ENCODE results near the gene CFAP61.

Gene CFAP61

DNA sequence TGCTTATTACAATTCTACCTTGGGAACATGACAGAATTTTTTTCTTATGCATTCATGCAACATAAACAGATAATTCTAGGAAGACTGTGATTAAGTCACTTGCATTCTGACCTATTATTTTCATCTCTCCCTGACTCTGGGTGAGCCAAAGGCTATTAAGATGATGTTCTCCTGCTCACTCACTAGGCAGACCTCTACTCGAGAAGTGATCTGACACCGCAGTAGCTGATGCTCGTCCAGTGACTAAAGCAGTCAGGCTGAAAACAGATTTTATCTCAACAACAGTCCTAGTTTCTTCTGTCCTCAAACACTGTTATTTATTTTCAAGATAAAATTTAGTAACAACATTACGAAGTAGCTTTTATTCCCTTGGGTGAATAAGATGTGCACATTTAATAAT, 17.8 kb upstream of the CFAP61 start:
- no peak for DNase-seq

DNA sequence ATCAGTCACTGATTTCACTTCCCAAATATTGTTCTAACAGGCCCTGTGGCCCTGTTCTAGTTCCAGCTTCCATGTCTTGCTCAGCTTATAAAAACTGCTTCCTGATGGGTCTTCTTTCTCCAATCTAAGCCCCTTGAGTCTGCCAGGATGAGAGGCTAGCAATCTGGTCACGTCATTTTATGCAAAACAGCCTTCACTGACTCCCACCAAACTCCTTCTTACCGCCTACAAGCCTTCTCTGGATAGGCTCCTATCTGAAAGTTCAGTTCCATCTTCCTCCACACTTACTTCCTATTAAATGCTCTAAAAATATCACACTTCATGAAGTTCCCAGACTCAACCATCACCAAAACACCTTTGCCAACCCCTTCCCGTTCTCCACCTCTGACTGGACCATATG, 15.6 kb upstream of the CFAP61 start:
- DNase-seq = no peak

DNA sequence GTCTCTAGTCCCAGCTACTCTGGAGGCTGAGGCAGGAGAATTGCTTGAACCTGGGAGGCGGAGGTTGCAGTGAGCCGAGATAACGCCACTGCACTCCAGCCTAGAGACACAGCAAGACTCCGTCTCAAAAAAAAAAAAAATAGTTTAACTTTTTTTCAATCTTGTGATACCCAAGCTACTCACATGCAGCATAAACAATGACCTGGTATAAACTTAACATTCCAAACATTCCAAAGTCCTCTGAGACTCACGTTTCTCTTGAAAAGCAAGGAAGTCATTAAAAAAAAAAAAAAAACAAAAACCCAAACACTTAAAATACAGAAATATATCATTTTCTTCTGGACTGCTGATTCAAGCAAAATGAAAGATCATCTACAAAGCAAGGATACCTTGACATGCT, 14.4 kb upstream of the CFAP61 start:
- DNase-seq = no peak

DNA sequence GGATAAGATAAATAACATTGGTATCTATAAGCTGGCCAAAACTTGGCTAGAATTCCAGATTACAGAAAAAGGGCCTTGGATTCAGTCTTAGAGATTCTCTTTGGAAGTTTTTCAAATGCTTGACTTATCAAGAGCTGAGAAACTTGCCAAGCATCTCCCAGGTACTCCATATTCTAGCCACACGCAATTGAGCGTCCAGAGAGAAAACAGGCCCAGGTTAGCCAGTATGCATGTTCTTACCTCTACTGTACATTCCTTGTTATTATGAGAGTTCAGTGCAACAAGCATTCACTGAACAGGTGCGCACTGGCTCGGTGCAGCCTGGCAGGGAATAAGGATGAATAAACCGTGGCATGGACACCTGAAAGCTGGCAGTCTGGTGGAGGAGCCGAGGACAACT, 13.7 kb upstream of the CFAP61 start:
- no peak for DNase-seq

DNA sequence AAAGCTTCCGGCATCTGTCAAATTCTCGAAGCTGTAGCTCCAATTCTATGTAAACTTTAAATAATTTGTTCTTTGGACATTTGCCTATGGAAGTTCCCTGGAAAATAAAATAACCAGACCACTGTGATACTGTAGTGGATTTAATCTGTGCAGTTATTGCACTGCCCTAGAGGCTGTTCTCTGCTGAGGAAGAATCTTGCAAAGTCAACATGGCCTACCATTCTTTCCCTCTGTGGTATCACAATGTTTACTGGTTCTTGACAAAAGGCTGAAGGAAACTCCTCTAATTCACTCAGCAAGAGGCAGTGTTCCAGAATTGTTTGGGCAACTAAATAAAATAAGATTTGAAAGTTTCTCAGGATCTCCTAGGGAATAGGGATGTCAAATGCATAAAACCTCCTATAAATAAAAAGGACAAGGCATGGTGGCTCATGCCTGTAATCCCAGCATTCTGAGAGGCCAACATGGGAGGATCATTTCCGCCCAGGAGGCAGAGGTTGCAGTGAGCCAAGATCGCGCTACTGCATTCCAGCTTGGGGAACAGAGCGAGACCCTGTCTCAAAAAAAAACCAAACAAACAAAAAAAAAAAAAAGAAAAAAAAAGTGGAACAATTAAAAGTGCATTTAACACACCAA, 12.5 kb upstream of the CFAP61 start:
- no peak for DNase-seq

DNA sequence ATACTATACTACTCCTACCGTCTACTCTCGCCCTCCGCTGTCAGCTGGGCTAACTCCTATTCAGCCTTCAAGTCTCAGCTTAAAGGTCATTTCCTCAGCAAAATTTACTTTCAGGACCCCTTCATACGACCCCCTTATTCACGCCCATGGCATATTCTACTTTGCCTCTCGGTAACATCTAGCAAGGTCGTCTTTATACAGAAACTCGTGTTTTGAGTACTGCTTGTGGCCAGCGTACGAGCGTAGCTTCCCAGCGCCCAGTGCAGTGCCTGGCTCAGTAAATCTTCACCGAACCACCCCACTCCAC, 612 bp upstream of the CFAP61 start:
- no peak for DNase-seq

DNA sequence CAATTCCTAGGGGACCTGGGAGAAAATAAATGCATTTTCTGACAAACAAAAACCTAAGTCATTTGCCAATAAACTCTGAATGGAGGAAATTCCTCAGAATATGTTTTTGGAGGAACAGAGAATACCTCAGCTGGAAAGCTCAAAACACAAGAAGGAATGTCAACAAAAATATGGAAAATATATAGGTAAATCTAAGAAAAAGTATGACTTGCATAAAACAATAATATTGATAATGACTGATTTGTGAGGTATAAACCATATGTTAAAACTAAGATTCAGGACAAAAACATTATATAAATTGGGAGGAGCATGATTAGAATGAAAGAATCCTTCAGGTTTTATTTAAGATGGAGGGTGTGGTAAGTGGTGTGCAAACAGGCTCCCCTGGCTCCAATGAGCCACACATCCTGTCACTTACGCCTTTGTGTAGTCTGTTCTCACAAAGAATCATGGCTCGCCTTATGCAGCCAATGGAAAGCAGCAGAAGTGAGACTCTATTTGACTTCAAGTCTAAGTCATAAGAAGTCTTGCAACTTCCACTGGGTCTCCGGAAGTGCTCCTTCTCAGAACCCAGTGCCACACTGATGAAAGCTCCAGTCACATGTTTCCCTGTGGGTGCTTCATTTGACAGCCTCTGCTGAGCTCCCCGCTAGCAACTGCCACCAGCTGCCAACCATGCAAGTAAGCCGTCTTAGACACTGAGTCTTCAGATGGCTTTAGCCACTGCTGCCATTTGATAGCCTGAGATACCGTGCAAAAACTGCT, 8.1 kb downstream of the CFAP61 start:
- no peak for DNase-seq

DNA sequence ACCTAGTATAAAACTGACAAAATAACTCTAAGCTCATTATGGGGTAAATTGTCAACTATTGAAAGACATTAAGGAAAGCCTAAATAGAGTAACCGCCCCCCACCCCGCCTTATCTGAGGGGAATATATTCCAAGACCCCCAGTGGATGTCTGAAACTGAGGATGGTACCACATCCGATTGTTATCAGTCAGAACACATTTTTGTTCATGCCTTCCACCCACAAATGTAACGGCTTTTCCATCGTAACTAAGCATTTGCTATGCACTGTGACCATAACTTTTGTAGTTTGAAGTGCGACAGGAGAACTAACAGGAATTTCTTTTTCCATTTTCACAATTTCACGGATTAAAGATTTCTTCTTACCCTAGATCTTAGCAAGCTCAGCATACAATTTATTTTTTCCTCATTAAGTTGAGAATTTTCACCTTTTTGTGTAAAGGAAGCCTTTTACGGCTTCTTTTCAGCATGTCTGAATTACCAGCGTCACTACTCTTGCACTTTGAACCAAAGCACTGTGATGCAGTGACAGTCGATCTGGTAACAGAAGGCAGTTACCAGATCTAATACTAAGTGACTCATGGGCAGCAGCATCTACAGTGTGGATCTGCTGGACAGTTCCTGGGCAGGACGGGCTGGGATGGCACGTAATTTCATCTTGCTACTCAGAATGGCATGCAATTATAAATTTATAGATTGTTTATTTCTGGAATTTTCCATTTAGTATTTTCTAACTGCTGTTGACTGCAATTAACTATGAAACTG, 11.8 kb downstream of the CFAP61 start:
- DNase-seq = no peak

DNA sequence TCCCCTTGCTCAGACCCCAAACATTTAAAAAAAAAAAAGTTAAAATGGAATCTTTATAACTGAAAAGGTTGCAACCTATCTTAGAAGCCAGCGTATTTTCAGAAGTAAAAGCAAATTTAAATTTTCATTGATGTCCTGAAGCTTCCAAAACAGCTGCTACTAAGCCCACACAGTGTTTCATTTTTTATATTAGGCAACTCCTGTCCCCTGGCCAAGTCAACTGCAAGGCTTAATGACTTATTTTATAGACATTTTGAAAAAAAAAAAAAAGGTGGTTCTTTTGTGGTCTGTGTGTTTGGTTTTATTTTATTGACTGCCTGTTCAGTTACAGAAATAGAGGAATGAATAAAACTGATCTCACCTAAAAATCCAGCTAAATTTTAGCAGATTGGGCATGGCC, 13.0 kb downstream of the CFAP61 start:
- DNase-seq = no peak

DNA sequence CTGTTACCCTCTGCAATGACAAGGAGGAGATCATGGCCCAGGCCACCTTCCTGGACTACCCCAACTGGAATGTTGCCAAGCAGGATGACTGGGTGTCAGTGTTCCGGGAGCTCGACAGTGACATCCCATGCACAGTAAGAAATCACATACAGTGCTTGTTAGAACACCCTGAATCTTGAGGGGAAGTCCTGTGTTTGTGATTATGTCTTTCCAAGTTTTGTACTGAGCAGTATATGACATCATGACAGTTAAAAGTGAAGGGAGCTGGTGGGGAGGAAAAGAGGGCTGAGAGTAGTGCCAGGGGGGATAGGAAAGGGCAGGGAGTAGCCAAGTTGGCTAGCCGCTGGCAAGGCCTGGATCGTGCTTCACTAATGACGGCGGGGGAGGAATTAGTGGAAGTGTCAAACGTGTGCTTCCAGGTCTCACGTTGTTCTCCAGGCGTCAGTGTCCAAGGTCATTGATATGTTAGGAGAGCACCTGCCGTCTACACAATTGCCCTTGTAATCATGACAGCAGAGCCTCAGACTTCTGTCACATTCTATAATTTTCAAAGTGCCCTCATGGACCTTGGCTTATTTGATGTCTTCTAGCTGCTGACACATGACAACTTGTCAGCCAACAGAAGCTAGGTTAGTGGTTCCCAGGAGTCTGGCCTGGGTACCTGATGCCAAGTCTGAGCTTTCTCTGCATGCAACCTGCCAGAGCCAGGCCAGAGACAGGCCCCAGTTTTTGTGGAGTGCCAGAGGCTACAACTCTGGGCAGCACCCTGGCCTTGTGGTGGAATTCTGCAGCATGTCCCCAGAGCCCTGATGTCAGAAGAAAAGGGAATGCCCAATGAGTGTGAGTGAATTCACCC, 18.8 kb downstream of the CFAP61 start:
- no peak for DNase-seq

DNA sequence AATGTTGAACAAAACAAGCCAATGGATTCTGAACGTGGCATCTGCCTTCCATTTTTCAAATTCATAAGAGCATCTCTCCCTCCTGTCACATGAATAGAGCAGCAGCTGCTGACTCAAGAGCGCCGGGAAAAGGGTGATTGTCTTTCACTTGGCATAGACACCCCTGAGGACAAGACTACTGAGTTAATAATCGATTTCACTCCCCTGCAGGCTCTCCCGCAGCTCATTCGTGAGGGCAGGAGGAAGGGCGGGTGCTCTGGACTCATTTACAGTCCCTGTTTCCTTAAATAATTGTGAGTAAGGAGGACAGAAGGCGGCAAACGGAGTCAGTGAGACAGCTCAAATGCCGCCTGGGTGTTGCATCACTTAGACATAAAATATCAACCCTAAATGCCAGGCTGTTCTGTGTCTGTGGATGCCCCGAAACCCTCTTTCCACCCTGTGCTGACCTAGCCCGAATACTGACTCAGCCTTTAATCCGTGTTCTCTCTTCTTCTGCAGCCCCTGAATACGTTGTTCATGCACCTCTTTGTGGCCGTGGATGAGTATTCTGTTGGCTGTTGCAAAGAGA, 21.6 kb downstream of the CFAP61 start:
- no peak for DNase-seq

DNA sequence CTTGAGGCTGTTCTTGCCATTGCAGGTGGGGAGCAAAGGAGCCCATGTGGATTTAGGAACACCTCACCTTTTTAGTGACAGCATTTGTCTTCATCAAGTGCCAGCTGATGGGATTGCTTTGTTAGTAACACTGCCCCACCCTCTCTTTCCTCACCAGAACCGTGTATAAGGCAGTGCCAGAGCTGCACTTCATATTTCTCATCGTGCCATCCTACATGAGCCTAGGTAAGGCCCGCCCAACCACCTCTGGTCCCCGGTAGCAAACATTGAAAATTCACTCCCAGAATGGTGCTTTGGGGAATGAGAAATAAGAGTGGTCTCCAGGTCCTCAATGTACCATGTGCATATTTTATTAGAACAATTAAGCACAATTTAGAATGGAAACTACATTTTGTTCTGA, 22.7 kb downstream of the CFAP61 start:
- no peak for DNase-seq

DNA sequence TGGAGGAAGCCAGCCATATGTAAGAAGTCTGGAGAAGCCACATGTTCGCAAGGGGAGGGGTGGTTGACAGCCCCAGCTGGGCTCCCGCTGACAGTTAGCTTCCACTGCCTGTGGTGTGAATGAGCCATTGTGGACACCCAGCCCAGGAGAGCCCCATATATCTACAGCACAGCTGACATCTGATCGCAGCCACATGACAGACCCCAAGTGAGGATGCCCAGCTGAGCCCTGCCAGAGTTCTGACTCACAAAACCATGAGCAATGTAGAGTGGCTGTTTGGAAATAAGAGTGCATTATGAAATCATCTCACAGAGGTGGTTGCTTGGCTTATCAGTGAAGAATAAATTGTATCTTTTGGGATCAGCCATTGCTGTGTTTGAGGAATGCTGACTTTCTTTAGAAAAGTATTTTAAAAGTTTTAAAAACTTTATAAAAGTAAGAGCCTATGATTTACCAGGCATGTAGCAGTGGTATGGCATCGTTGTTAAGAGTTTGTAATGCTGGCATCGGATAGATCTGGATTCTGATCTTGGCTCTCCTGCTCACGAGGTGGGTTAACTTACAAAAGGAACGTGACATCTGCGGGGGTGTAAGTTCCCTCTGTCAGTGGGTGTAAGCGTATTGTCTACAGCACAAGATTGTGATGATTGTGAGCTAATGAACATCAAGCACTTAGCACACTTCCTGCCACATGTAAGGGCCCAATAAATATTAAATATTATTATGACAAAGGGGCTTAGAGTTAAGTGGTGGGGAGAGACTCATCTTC, 24.1 kb downstream of the CFAP61 start:
- DNase-seq = no peak

DNA sequence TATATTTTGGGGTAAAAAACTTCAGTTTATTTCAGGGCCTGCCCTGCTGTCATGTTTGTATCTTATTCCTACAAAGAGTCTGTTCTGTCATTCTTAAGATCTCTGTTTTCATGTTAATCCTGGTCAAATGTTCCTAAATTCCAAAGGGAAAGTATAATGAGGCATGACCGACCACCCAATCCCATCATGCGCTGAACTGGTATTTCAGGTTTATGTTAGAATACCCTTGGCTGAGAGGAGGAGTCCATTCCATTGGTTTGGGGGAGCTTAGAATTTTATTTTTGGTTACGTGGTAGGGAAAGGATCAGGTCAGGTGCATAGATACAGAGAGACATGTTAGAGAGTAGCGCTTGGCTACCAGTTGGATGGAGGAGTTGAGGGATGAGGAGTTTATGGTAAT, 25.7 kb downstream of the CFAP61 start:
- no peak for DNase-seq

DNA sequence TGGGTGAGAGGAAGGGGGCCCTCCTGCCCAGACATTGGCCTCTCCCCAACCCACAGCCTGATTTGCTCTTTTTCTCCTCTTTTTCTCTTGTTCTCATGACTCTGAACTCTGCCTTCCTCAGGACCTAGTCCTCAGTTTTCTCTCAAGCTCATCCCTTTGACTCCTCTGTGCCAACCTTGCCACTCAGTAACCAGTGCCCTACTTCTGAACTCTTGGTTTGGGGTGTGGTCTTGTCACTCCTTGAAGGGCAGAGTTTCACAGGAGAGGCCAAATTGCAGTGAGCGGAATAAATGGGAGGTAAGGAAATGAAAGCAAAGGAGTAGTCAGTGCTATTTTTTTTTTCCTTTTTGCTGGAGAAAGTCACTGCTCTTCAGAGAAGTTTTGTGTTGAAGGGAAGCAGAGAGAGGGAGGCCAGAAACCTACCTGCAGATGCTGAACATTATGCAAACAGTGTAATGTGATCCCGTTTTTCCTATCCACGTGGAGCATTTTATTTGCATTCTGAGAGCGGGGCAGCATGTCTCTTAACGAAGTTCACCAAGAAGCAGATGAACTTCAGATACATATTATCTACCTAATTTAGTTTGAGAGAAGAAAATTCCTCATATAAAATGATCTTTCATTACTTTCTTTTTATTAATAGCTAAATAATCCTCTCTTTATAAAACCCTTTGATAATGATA, 26.9 kb downstream of the CFAP61 start:
- no peak for DNase-seq

DNA sequence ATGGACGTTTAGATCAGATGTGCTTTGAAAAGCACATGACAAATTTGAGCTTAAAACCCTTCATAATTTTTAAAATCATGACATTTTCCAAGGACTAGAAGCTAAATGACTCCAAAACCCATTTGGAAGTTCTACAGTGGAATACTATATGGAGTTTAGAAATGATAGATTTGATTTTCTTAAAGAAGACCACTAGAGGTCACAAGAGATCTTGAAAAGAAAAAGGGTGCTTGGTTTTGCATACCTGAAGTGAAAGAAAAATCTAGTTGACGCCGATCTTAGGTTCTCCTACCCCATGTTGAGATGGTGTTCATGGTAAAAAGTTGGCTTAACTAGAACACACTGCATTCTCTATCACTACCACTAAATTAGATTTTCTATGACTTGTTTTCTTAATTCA, 31.5 kb downstream of the CFAP61 start:
- DNase-seq = no peak

DNA sequence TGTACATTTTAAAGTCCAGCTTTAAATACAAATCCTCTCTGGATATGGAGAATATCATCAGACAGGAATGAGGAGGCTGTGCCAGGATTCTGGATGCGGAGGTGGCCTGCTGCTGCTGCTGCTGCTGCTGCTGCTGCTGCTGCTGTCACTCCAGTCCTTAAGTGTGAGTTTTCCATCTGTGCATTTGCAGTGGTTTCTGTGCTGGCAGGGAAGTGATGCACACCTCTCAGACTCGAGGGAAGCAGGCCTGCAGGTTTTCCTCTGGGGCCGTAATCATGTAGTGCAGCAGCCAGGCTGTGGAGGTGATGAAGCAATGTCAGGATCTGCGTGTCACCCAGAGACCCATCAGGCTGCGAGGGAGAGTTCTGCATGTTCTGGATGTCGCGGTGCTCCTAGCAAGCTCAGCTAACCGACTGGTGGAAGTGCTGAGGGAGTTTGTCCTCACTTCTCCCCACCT, 32.0 kb downstream of the CFAP61 start:
- no peak for DNase-seq

DNA sequence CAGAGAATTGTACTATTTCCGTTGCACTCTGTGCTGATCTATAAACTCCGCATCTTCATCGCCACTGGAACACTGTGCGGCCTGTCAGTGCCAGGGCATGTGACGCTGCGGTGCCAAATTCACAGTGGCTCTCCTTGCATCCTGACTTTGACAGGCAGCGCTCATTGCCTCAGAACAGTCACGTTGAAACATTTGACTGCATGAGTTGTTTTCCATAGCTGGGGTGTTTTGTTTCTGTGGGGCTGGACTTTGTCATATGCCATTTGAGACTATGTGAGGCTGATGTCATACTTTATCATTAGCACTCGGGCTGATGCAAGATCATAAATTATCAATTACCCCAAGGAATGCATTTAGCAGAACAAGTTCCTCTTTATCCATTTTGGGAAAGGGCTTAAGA, 32.7 kb downstream of the CFAP61 start:
- DNase-seq = no peak

DNA sequence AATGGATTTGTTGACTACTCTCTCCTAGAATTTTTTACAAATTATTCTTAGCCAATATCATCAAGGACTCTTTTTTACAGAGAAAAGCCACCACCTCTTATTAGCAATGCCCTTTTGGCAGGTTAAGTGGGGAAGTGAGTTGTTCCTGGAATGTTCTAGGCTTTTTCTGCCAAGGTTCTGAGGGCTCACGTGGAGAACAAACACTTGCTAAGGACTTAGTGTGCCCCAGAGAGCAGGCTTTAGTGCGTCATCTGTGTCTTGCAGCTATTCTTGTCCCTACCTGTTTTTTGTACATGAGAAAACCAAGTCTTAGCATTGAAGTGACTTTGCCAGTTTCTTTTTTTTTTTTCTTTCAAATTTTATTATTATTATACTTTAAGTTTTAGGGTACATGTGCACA, 33.5 kb downstream of the CFAP61 start:
- no peak for DNase-seq

DNA sequence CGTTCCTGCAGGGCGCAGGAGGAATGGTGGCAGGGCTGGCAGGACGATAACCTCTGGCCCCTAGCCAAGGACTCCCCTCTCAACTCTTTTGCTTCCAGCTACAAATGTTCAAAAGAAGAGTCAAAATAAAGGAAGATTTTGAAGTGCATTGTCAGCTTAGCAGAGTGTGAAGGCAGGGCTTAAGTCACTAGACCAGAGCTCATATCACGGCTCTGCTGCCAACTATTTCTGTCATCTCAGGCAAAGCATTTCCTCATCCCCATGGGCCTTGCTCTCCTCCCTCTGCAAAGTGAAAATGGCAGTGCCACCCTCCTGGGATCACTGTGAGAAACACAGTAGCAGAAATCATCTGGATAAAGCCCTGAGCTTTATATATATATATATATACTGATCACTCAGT, 36.7 kb downstream of the CFAP61 start:
- no peak for DNase-seq

DNA sequence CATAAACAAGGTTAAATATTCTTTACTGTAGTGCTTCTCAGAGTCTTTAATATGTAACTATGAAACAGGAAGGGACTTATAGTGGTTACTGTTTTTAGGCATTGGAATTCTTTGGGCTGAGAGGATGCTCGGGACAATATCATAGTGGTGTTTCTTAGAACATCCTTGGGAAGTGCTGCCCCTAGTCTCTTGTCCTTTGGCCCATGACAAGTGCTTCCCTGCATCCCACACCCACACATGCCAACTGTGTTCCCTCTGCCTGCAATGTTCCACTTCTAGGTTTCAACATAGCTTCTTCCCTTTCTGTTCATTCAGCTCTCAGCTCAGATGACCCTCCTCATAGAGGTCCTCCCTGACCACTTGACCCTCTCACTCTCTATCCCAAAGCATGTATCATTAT, 37.6 kb downstream of the CFAP61 start:
- no peak for DNase-seq

DNA sequence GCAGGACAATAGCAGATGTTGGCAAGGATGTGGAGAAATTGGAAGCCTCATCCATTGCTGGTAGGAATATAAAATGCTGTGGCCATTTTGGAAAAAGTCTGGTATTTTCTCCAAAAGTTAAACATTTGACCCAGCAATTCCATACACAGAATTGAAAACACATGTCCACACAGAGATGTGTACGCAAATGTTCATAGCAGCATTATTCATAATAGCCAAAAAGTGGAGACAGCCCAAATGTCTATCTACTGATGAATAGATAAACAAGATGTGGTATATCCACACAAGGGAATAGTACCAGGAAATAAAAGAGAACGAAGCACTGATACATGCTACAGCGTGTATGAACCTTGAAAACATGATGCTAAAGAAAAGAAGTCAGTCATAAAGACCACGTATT, 40.5 kb downstream of the CFAP61 start:
- no peak for DNase-seq
